Muscle layer of colon (tissue), 2 donors: ENCODE results near the gene ABCA7.

Experiments
- H3K27ac ChIP-seq: one replicate; pipeline ENCODE4 v1.7.0; 2013; ENCODE audit warnings: low read depth, mild to moderate bottlenecking, low read length, moderate library complexity
- H3K27me3 ChIP-seq, 2 donors: one replicate each; pipeline ENCODE4 v1.7.0; 2013; ENCODE audit warnings: low read length in 2 of 2, mild to moderate bottlenecking in 2 of 2; ENCODE audit not compliant: insufficient read depth in 2 of 2, control insufficient read depth in 1 of 2
- H3K36me3 ChIP-seq: one replicate; pipeline ENCODE4 v1.7.0; 2013; ENCODE audit warnings: mild to moderate bottlenecking, low read length; ENCODE audit not compliant: insufficient read depth
- H3K4me1 ChIP-seq: one replicate; pipeline ENCODE4 v1.7.0; 2013; ENCODE audit warnings: mild to moderate bottlenecking, low read length; ENCODE audit not compliant: insufficient read depth
- H3K4me3 ChIP-seq, 2 donors: one replicate each; pipeline ENCODE4 v1.7.0; 2013; ENCODE audit warnings: low read length in 2 of 2, low read depth in 1 of 2, mild to moderate bottlenecking in 1 of 2, moderate library complexity in 1 of 2
- H3K9ac ChIP-seq: one replicate; pipeline ENCODE4 v1.7.0; 2013; ENCODE audit warnings: low read length
- H3K9me3 ChIP-seq: one replicate; pipeline ENCODE4 v1.7.0; 2013; ENCODE audit warnings: mild to moderate bottlenecking, low read length
- donor health status: abdominal sarcoma.
- donor health status: Adenocarcinoma of cecum.

ABCA7 gene

GRCh38 chr19:1084024-1084868 is 44.3 kb downstream of the ABCA7 start:
- H3K9me3 ChIP-seq = no peaks in the 10 kb centered on the region
- H3K9ac ChIP-seq = no peak overlapping the region
- H3K36me3 ChIP-seq = peaks cover 3% of the 10 kb centered on the region
- no peaks in the 10 kb centered on the region for H3K4me1 ChIP-seq
- no peak overlapping the region for H3K27ac ChIP-seq
- H3K27me3 ChIP-seq = peaks cover 0 to 19% of the 10 kb centered on the region in 2 donors
- H3K4me3 ChIP-seq = no peak overlapping the region

- H3K9ac ChIP-seq = no peak overlapping the region
- peaks cover 0 to 19% of the 10 kb centered on the region in 2 donors for H3K27me3 ChIP-seq
- no peaks in the 10 kb centered on the region for H3K9me3 ChIP-seq
- H3K4me3 ChIP-seq = no peak overlapping the region
- peaks cover 10% of the 10 kb centered on the region for H3K36me3 ChIP-seq
- no peaks in the 10 kb centered on the region for H3K4me1 ChIP-seq
- no peak overlapping the region for H3K27ac ChIP-seq
Measured at GRCh38 chr19:1085053-1085658, 45.2 kb downstream of the ABCA7 start.

GRCh38 chr19:1085676-1086442 is 46.0 kb downstream of the ABCA7 start:
- Histone ChIP-seq H3K9me3 (no peaks in the 10 kb centered on the region), H3K9ac (no peak overlapping the region), H3K36me3 (peaks cover 14% of the 10 kb centered on the region), H3K27ac (no peak overlapping the region), H3K4me1 (no peaks in the 10 kb centered on the region), H3K27me3 (peaks cover 0 to 16% of the 10 kb centered on the region in 2 donors), H3K4me3 (no peak overlapping the region)

DNA sequence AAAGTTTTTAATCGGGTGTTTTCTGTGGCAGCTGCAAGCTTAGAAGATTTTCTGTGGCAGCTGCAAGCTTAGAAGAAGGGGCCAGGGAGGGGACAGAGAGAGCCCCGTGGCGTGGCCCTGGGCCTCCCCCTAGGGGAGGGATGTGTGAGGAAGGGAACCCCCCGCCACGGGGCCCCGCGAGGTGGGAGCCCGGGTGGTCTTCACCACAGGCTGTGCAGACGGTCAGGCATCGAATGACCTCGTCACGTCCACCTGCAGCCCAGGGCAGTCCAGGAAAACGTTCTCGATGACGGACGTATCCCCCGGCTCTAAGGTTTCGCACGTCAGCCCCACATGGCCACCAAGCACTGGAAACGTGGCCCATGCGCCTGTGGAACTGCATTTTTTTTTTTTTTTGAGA is 46.7 kb downstream of the ABCA7 start:
- no peak overlapping the region for H3K27ac ChIP-seq

DNA sequence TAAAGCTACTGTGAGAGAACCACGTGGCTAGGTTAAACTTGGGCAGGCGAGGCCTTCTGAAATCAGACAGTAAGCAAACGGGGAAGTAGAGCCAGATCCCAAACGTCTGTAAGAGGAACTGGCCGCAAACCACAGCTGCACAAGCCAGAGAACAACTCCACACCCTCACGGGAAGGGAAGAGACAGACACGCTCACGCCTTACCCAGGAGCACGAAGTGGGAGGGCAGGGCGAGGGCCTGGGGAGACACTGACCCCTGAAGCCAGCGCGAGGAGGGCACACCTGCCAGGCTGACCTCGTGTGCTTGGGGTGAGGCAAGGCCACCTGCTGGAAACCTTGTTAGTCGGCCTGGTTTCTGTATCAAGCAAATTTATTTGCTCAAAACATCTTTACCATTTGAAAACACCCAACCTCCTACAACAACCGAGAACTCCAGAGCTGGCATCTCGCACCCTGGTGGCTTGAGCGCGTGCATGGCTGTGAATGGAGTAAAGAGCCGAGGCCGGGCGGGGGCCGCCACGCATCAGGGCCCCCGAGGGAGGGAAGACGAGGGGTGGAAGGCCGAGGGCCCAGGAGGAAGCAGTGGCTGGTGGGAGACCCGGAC is 48.0 kb downstream of the ABCA7 start:
- no peak overlapping the region for H3K9ac ChIP-seq
- no peaks in the 10 kb centered on the region for H3K4me1 ChIP-seq
- no peaks in the 10 kb centered on the region for H3K9me3 ChIP-seq
- no peaks in the 10 kb centered on the region for H3K27me3 ChIP-seq
- H3K36me3 ChIP-seq = peaks cover 17% of the 10 kb centered on the region
- H3K27ac ChIP-seq = peak overlapping the region; percentile 34
- no peak overlapping the region for H3K4me3 ChIP-seq

More for the DNA sequence above, 46.7 kb downstream of the ABCA7 start:
- no peak overlapping the region for H3K9ac ChIP-seq
- H3K4me1 ChIP-seq = no peaks in the 10 kb centered on the region
- peaks cover 0 to 8% of the 10 kb centered on the region in 2 donors for H3K27me3 ChIP-seq
- H3K9me3 ChIP-seq = no peaks in the 10 kb centered on the region
- peaks cover 17% of the 10 kb centered on the region for H3K36me3 ChIP-seq
- H3K4me3 ChIP-seq = no peak overlapping the region

- H3K9ac ChIP-seq = no peak overlapping the region
- no peaks in the 10 kb centered on the region for H3K9me3 ChIP-seq
- H3K36me3 ChIP-seq = peaks cover 17% of the 10 kb centered on the region
- H3K4me1 ChIP-seq = peaks cover 5% of the 10 kb centered on the region
- H3K4me3 ChIP-seq = no peak overlapping the region
- no peaks in the 10 kb centered on the region for H3K27me3 ChIP-seq
- peak overlapping the region; percentile 34 for H3K27ac ChIP-seq
Measured at GRCh38 chr19:1088416-1089010, 48.6 kb downstream of the ABCA7 start.

- H3K27me3 ChIP-seq = no peaks in the 10 kb centered on the region
- H3K27ac ChIP-seq = no peak overlapping the region
- peaks cover 17% of the 10 kb centered on the region for H3K36me3 ChIP-seq
- peaks cover 12% of the 10 kb centered on the region for H3K4me1 ChIP-seq
- no peak overlapping the region for H3K9ac ChIP-seq
- H3K9me3 ChIP-seq = no peaks in the 10 kb centered on the region
- no peak overlapping the region for H3K4me3 ChIP-seq
Measured at GRCh38 chr19:1089126-1089771, 49.3 kb downstream of the ABCA7 start.

DNA sequence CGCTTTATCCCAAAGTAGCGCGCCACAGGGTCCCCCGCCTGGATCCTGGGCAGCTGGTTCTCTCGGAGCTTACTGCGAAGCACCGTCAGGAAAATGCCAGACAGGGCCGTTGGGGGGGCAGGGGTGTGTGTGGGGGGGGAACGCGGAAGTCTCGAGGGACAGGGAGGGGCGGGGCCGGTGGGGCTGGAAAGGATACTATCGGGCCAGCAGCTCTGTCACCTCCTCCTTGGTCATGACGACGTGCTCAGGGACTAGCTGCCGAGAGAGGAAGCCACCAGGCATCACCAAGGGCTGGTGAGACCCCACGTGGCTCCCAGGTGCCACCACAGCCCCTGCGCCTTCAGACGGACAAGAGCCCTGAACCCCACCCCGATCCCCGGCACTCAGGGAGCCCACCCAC is 50.0 kb downstream of the ABCA7 start:
- Histone ChIP-seq H3K4me3 (no peak overlapping the region), H3K9me3 (no peaks in the 10 kb centered on the region), H3K4me1 (peaks cover 15% of the 10 kb centered on the region), H3K9ac (no peak overlapping the region), H3K36me3 (peaks cover 17% of the 10 kb centered on the region), H3K27me3 (no peaks in the 10 kb centered on the region), H3K27ac (no peak overlapping the region)

DNA sequence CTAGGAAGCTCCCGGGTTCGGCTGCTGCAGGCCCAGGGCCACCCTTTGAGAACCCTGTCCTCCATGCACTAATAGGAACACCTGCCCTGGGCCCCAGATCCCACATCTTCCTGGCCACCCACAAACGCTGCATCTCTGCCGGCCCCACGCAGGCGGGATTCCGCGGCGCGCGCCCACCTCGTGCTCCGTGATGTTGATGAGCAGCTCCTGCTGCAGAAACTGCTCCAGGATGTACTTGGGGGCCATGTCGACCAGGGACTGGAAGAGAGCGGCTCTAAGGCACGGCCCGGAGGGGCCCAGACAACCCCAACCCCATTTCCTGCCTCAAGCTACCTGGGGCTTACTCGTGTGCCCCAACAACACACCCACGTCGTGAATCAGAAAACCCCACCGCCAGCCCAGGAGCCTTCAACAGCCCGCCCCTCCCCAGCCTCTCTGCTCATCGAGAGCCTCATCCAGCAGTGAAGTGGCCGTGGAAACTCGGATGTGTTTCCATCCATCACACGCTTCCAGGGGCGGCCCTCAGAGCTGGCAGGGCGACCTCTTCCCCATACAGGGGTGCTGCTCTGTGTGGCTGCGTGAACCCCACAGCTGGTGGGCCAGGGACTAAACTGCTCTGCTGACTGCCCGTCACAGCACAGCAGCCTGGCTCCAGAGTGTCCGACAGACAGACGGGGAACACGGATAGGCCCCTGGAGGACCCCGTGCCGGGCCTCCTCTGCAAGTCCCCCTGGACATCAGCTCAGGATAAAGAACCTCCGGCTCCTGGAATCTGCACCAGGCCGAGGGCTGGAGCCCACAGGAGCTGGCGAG is 51.0 kb downstream of the ABCA7 start:
- H3K27ac ChIP-seq = no peak overlapping the region
- no peaks in the 10 kb centered on the region for H3K27me3 ChIP-seq
- no peak overlapping the region for H3K4me3 ChIP-seq
- H3K9me3 ChIP-seq = no peaks in the 10 kb centered on the region
- H3K36me3 ChIP-seq = peaks cover 17% of the 10 kb centered on the region
- H3K9ac ChIP-seq = no peak overlapping the region
- H3K4me1 ChIP-seq = peaks cover 19% of the 10 kb centered on the region

- Histone ChIP-seq H3K36me3 (peaks cover 17% of the 10 kb centered on the region), H3K4me3 (no peak overlapping the region), H3K4me1 (peaks cover 19% of the 10 kb centered on the region), H3K9ac (no peak overlapping the region), H3K27ac (no peak overlapping the region), H3K9me3 (no peaks in the 10 kb centered on the region), H3K27me3 (no peaks in the 10 kb centered on the region)
Measured at GRCh38 chr19:1091544-1092175, 51.8 kb downstream of the ABCA7 start.
